ENCODE measurements around the gene GSTP1. TPM values are rescaled to one million over a fixed set of nuclear protein-coding genes. Genes with fewer than 3 reads are reported as not detected.

Gene GSTP1
- polyA plus RNA-seq, 1 donor (not counting 4 experiments of a cell fraction or from before 2014, with no cell fraction given), result 1,575 TPM

DNA sequence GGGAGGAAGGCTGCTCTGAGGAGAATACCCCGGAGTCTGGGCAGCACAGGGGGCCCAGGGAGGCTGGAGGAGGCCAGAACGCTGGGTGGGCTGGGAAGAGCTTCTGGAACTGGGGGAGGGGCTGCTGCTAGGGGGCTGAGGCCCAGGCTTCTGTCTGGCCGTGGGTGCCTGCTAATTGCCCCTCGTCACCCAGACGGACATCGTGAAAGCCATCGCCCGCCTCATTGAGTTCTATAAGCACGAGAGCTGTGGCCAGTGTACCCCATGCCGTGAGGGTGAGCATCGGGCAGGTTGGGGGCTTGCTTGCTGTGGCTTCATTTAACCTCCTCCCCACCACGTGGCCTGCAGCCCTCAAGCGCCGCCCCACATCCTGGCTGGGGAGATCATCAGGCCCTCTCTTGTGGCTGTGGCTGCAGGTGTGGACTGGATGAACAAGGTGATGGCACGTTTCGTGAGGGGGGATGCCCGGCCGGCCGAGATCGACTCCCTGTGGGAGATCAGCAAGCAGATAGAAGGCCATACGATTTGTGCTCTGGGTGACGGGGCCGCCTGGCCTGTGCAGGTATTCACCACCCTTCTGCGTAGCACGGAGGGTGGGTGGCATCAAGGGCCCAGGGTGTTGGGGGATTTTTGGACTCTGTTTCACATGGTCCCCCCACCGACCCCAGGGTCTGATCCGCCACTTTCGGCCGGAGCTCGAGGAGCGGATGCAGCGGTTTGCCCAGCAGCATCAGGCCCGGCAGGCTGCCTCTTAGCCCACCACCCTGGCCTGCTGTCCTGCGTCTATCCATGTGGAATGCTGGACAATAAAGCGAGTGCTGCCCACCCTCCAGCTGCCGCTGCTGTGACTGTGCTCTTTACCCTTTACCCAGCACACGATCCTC is 28.3 kb downstream of the GSTP1 start:
- Histone ChIP-seq H3K9ac (ENCODE audit: control insufficient read depth, extremely low read depth, insufficient read depth, low read length) (no peak overlapping the region), H3K36me3 (ENCODE audit: control insufficient read depth in 2 of 2, extremely low read depth in 1 of 2, insufficient read depth in 2 of 2, low read length in 2 of 2) (peaks cover 23 to 28% of the 10 kb centered on the region in 2 experiments), H2AFZ (ENCODE audit: control insufficient read depth, low read length) (no peak overlapping the region), H3K4me3 (ENCODE audit: control insufficient read depth in 2 of 3, extremely low read depth in 1 of 3, insufficient read depth in 2 of 3, low read depth in 1 of 3, low read length in 3 of 3) (no peak overlapping the region), H4K20me1 (ENCODE audit: control insufficient read depth, extremely low read depth, insufficient read depth, low read length) (no peaks in the 10 kb centered on the region), H3K4me1 (ENCODE audit: control insufficient read depth, extremely low read depth, insufficient read depth, low read length) (peaks cover 19% of the 10 kb centered on the region), H3K79me2 (ENCODE audit: control insufficient read depth, insufficient read depth, low read length) (peaks cover 15% of the 10 kb centered on the region), H3K27ac (ENCODE audit: control insufficient read depth, insufficient read depth, low read length) (no peak overlapping the region), H3K27me3 (ENCODE audit: control insufficient read depth, extremely low read depth, insufficient read depth, low read length) (peaks cover 10% of the 10 kb centered on the region), H3K9me1 (ENCODE audit: control insufficient read depth, extremely low read depth, insufficient read depth, low read length) (no peaks in the 10 kb centered on the region), H3K9me3 (ENCODE audit: control insufficient read depth, low read depth, low read length) (no peaks in the 10 kb centered on the region), H3K4me2 (ENCODE audit: control insufficient read depth, extremely low read depth, insufficient read depth, low read depth, low read length) (no peak overlapping the region)
- no peak for FAIRE-seq
- dilution Hi-C loops (cut with MboI; ENCODE audit: extremely low pct_ligation_motif_present, low sequenced_read_pairs), result no loop called here
- DNase-seq (ENCODE audit: low read depth, low spot score), result no peak
- TF ChIP-seq EZH2 (IDR thresholded peaks at IDR 0.05; ENCODE audit: low read length), result no peak
- TF ChIP-seq, protein P1, sequence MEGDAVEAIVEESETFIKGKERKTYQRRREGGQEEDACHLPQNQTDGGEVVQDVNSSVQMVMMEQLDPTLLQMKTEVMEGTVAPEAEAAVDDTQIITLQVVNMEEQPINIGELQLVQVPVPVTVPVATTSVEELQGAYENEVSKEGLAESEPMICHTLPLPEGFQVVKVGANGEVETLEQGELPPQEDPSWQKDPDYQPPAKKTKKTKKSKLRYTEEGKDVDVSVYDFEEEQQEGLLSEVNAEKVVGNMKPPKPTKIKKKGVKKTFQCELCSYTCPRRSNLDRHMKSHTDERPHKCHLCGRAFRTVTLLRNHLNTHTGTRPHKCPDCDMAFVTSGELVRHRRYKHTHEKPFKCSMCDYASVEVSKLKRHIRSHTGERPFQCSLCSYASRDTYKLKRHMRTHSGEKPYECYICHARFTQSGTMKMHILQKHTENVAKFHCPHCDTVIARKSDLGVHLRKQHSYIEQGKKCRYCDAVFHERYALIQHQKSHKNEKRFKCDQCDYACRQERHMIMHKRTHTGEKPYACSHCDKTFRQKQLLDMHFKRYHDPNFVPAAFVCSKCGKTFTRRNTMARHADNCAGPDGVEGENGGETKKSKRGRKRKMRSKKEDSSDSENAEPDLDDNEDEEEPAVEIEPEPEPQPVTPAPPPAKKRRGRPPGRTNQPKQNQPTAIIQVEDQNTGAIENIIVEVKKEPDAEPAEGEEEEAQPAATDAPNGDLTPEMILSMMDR (optimal IDR thresholded peaks at IDR 0.05 in 1 of 3, IDR thresholded peaks at IDR 0.05 in 1 of 3, conservative IDR thresholded peaks at IDR 0.05 in 1 of 3; ENCODE audit: extremely low read depth in 1 of 3, insufficient read depth in 2 of 3, low read length in 3 of 3), result no peak

DNA sequence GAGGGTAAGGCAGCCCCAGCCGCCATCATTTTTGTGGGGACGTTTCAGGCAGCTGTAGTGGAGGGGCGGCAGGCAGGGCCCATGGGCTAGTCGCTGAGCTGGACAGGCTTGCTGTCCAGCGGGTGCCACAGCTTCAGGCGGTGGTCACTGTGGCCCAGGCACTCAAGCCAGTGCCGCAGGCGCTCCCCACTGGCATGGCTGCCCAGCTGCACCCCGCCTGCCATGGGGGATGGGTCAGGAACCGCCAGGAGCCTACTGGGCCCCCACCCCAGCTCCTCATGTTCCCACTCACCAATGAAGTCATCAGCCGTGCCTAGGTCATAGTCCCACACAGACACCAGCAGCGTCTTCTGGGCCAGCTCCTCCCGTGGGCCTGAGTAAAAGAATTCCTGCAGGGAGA is 29.1 kb downstream of the GSTP1 start:
- FAIRE-seq, result no peak
- H3K9ac ChIP-seq (ENCODE audit: control insufficient read depth, extremely low read depth, insufficient read depth, low read length), result no peak overlapping the region
- no peaks in the 10 kb centered on the region for H3K9me3 ChIP-seq (ENCODE audit: control insufficient read depth, low read depth, low read length)
- TF ChIP-seq, protein P1 (optimal IDR thresholded peaks at IDR 0.05 in 1 of 3, IDR thresholded peaks at IDR 0.05 in 1 of 3, conservative IDR thresholded peaks at IDR 0.05 in 1 of 3; ENCODE audit: extremely low read depth in 1 of 3, insufficient read depth in 2 of 3, low read length in 3 of 3), result no peak
- TF ChIP-seq EZH2 (IDR thresholded peaks at IDR 0.05; ENCODE audit: low read length), result no peak
- no peak overlapping the region for H3K4me2 ChIP-seq (ENCODE audit: control insufficient read depth, extremely low read depth, insufficient read depth, low read depth, low read length)
- H3K27ac ChIP-seq (ENCODE audit: control insufficient read depth, insufficient read depth, low read length), result no peak overlapping the region
- no peaks in the 10 kb centered on the region for H3K9me1 ChIP-seq (ENCODE audit: control insufficient read depth, extremely low read depth, insufficient read depth, low read length)
- H3K36me3 ChIP-seq (ENCODE audit: control insufficient read depth in 2 of 2, extremely low read depth in 1 of 2, insufficient read depth in 2 of 2, low read length in 2 of 2), result peaks cover 23 to 28% of the 10 kb centered on the region in 2 experiments
- H3K4me1 ChIP-seq (ENCODE audit: control insufficient read depth, extremely low read depth, insufficient read depth, low read length), result peaks cover 13% of the 10 kb centered on the region
- DNase-seq (ENCODE audit: low read depth, low spot score), result no peak
- no peak overlapping the region for H2AFZ ChIP-seq (ENCODE audit: control insufficient read depth, low read length)
- peaks cover 7% of the 10 kb centered on the region for H3K79me2 ChIP-seq (ENCODE audit: control insufficient read depth, insufficient read depth, low read length)
- H4K20me1 ChIP-seq (ENCODE audit: control insufficient read depth, extremely low read depth, insufficient read depth, low read length), result no peaks in the 10 kb centered on the region
- dilution Hi-C loops (cut with MboI; ENCODE audit: extremely low pct_ligation_motif_present, low sequenced_read_pairs), result no loop called here
- peaks cover 10% of the 10 kb centered on the region for H3K27me3 ChIP-seq (ENCODE audit: control insufficient read depth, extremely low read depth, insufficient read depth, low read length)
- H3K4me3 ChIP-seq (ENCODE audit: control insufficient read depth in 2 of 3, extremely low read depth in 1 of 3, insufficient read depth in 2 of 3, low read depth in 1 of 3, low read length in 3 of 3), result no peak overlapping the region

Measured in keratinocyte (primary cell).